Activated CD4-positive, alpha-beta T cell treated with anti-CD3 and anti-CD28 coated beads for 36 hours (primary cell): ENCODE results near the gene OBP2B. TPM values are rescaled to one million over a fixed set of nuclear protein-coding genes. Genes with fewer than 3 reads are reported as not detected.
"Not testable (repeated sequence)": the region's sequence is repeated elsewhere in the genome, so short reads cannot be mapped to it uniquely, and the experiment has no call there.

Experiments
- ATAC-seq: fragments of 200-7000 bp; cut with Tn5 transposase; one replicate; pipeline ENCODE4 v1.10.0; 2021; ENCODE audit warnings: mild to moderate bottlenecking, moderate library complexity
- CTCF ChIA-PET: fragments of 350-600 bp; sonication (Branson Sonifier 250); formaldehyde crosslinking; loops from one replicate; lab custom pipeline; 2021; ENCODE audit warnings: antibody characterized with exemption; lab: Charles Lee
- POLR2A ChIA-PET: fragments of 350-600 bp; sonication (Branson Sonifier 250); formaldehyde crosslinking; loops from one replicate; lab custom pipeline; 2021; ENCODE audit warnings: antibody characterized with exemption, inconsistent platforms; lab: Charles Lee
- DNase-seq: peaks from one replicate; pipeline ENCODE4 v3.0.0-alpha.2; 2020
- H3K27ac Mint-ChIP-seq: one replicate; pipeline ENCODE4 v1.8.0; 2021; ENCODE audit warnings: mixed read lengths
- H3K27me3 Mint-ChIP-seq: one replicate; pipeline ENCODE4 v1.8.0; 2021; ENCODE audit warnings: mixed read lengths
- H3K36me3 Mint-ChIP-seq: one replicate; pipeline ENCODE4 v1.8.0; 2021; ENCODE audit warnings: low read depth, mixed read lengths
- H3K4me1 Mint-ChIP-seq: one replicate; pipeline ENCODE4 v1.8.0; 2021; ENCODE audit warnings: mixed read lengths
- H3K4me3 Mint-ChIP-seq: one replicate; pipeline ENCODE4 v1.8.0; 2021; ENCODE audit warnings: mild to moderate bottlenecking, moderate library complexity, mixed read lengths
- H3K9me3 Mint-ChIP-seq: one replicate; pipeline ENCODE4 v1.8.0; 2021; ENCODE audit warnings: low read depth, mixed read lengths
- intact Hi-C, 2 experiments: fragments of 100-400 bp; cut with DNase I in 1 of 2; cut with micrococcal nuclease in 1 of 2; formaldehyde crosslinking; loops; one replicate each; pipeline versions ENCODE4 v1.14.2 to v1.15.1; 2022 to 2024; cut with DNase I, micrococcal nuclease
- total RNA-seq, 2 experiments: library from RNA; stranded (reverse); gene quantifications; one replicate each; pipeline ENCODE4 v1.2.3, GENCODE V29; 2021

The OBP2B gene
- total RNA-seq, 2 experiments from 2014 or later: not detected

GRCh38 chr9:133205996-133206931 lies 2.8 kb downstream of the OBP2B start:
- no peak for ATAC-seq
- no peaks in the 10 kb centered on the region for H3K9me3 Mint-ChIP-seq

GRCh38 chr9:133205481-133205887 lies 3.6 kb downstream of the OBP2B start:
- DNase-seq, CTCF ChIA-PET, ATAC-seq, POLR2A ChIA-PET, H3K27ac Mint-ChIP-seq, H3K4me1 Mint-ChIP-seq, H3K4me3 Mint-ChIP-seq, H3K9me3 Mint-ChIP-seq, H3K36me3 Mint-ChIP-seq: not testable (repeated sequence)
- intact Hi-C loops: loop anchor here in 1 of 2 experiments (10.0 kb wide), 1 partner anchor 491 kb away; no protein-coding TSS in a partner anchor
- H3K27me3 Mint-ChIP-seq: peaks cover 13% of the 10 kb centered on the region

More at GRCh38 chr9:133205996-133206931, 2.8 kb downstream of the OBP2B start:
- Mint-ChIP-seq H3K27me3 (peaks cover 14% of the 10 kb centered on the region), H3K27ac (no peak overlapping the region), H3K4me1 (no peaks in the 10 kb centered on the region), H3K36me3 (no peaks in the 10 kb centered on the region), H3K4me3 (no peak overlapping the region)
- intact Hi-C loops: loop anchor here in 1 of 2 experiments (10.0 kb wide), 1 partner anchor 491 kb away; no protein-coding TSS in a partner anchor
- no peak for DNase-seq
- POLR2A ChIA-PET: no interaction called here
- CTCF ChIA-PET: interaction anchor here (0.9 kb wide), 1 partner anchor 33 kb away, joined by 3 read pairs; no protein-coding TSS in a partner anchor

- no peak overlapping the region for H3K4me3 Mint-ChIP-seq
- intact Hi-C loops: loop anchor here in 1 of 2 experiments (10.0 kb wide), 1 partner anchor 490 kb away; no protein-coding TSS in a partner anchor
- peaks cover 2% of the 10 kb centered on the region for H3K36me3 Mint-ChIP-seq
- peaks cover 10% of the 10 kb centered on the region for H3K27me3 Mint-ChIP-seq
- DNase-seq (no peak), ATAC-seq (no peak)
- POLR2A ChIA-PET: no interaction called here
- H3K27ac Mint-ChIP-seq: no peak overlapping the region
- CTCF ChIA-PET: interaction anchor here (0.6 kb wide), 1 partner anchor 8 kb away, joined by 3 read pairs; no protein-coding TSS in a partner anchor
- peaks cover 2% of the 10 kb centered on the region for H3K9me3 Mint-ChIP-seq
- peaks cover 6% of the 10 kb centered on the region for H3K4me1 Mint-ChIP-seq
Observed at GRCh38 chr9:133204993-133205336, 4.1 kb downstream of the OBP2B start.

DNA sequence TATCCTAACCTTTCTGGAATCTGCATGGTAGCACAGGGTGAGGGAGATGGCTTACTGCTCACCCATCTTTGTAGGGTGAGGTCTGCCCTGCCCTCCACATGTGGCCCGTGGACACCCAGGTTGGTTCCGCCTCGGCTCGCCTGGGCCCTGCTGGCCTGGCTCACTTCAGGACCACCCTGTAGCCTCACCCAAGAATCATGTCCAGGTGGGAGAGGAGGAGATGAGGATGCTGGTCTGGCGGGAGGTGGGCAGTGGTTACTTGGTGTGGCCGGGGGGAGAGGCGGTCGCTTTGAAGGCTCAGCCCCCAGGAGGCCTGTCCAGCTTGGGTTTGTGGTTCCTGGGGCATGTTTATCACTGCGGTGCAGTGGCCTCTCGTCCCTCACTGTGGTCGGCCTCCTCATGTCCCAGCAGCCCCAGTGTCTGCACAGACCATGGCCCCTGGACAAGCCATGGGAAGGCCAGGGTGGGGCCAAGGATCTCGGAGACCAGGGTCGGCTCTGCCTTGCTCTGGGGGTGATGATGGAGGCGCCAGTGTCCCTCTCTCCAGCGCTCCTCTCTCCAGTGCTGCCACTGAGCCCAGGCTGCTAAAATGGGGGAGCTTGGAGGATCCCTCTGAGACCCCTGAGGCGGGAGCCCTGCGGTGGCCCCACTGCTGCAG lies 4.6 kb downstream of the OBP2B start:
- POLR2A ChIA-PET: no interaction called here

DNA sequence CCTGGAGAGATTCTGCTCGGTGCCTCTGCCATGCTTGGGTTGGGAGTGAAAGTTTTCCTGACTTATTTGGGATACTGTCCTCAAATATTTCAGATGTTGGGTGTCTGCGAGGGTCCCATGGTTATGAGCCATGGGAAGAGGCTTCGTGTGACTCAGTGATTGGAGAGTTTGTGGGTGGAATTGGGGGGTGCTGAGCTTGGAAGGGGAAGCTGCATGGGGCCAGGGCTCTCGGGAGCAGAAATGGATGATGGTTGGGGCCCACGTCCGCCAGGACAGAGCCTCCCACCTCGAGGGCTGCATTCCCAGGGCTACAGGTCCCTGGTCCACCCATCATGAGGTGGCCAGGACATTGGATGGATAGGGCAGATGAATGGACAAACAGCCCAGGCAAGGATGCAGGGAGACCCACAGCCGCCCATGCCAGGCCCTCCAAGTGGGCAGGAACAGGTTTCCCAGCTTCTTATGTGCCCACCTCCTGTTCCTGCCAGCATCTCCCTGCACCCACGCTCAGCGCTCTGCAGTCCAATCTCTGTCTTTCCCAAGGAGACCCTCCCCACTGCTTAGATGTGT lies 5.5 kb downstream of the OBP2B start:
- ATAC-seq: no peak
- intact Hi-C loops: loop anchor here in 1 of 2 experiments (10.0 kb wide), 1 partner anchor 489 kb away; no protein-coding TSS in a partner anchor
- Mint-ChIP-seq H3K36me3 (peaks cover 2% of the 10 kb centered on the region), H3K27ac (no peak overlapping the region), H3K9me3 (peaks cover 2% of the 10 kb centered on the region), H3K4me1 (peaks cover 10% of the 10 kb centered on the region), H3K4me3 (no peak overlapping the region), H3K27me3 (peaks cover 12% of the 10 kb centered on the region)
- DNase-seq: no peak
- CTCF ChIA-PET: no interaction called here
- POLR2A ChIA-PET: no interaction called here

More for the DNA sequence above, 4.6 kb downstream of the OBP2B start:
- Mint-ChIP-seq H3K27me3 (peaks cover 8% of the 10 kb centered on the region), H3K9me3 (peaks cover 2% of the 10 kb centered on the region), H3K4me3 (no peak overlapping the region), H3K4me1 (peaks cover 6% of the 10 kb centered on the region), H3K36me3 (peaks cover 2% of the 10 kb centered on the region), H3K27ac (no peak overlapping the region)
- CTCF ChIA-PET: interaction anchor here (0.6 kb wide), 1 partner anchor 9 kb away, joined by 3 read pairs; no protein-coding TSS in a partner anchor
- ATAC-seq (no peak), DNase-seq (no peak)
- intact Hi-C loops: loop anchor here in 1 of 2 experiments (10.0 kb wide), 1 partner anchor 490 kb away; no protein-coding TSS in a partner anchor

DNA sequence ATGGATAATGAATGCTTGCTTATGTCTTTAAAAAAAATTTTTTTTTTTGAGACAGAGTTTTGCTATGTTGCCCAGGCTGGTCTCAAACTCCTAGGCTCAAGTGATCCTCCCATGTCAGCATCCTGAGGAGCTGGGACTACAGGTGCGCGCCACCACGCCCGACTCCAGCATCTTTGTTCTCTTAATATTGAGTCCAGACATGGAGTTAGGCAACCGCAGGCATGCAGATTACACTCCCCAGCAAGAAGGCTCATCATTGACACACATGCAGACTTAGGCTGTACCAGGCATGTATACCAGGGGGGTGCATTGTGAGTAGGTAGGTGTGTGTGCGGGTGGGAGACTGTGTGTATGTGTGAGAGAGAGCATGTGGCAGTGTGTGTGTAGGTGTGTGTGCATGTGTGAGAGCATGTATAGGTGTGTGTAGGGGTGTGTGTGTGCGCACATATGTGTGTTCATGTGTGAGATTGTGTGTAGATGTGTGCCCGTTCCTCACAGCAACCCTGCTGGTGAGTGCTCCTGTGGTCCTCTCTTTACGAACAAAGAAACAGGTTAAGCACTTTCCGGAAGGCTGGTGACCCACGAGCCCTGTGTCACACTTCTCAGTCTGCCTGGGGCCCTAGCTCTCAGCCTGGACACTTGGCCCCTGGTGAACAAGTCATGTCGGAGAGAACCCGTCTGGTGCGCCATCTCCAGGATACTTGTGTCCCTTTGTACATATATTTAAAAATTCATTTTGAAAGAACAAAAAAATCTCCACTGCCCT lies 6.2 kb downstream of the OBP2B start:
- H3K27ac Mint-ChIP-seq: no peak overlapping the region
- DNase-seq (no peak), ATAC-seq (no peak)
- ChIA-PET POLR2A (no interaction called here), CTCF (interaction anchor here (0.7 to 0.8 kb wide), 2 partner anchors 13 to 181 kb away, joined by 3 read pairs; no protein-coding TSS in a partner anchor)
- intact Hi-C loops: loop anchor here in 1 of 2 experiments (10.0 kb wide), 1 partner anchor 488 kb away; no protein-coding TSS in a partner anchor
- peaks cover 12% of the 10 kb centered on the region for H3K27me3 Mint-ChIP-seq
- H3K9me3 Mint-ChIP-seq: peaks cover 2% of the 10 kb centered on the region
- peaks cover 2% of the 10 kb centered on the region for H3K36me3 Mint-ChIP-seq
- H3K4me3 Mint-ChIP-seq: no peak overlapping the region
- H3K4me1 Mint-ChIP-seq: peaks cover 10% of the 10 kb centered on the region

GRCh38 chr9:133202145-133202513 lies 6.9 kb downstream of the OBP2B start:
- no peak for DNase-seq
- peaks cover 2% of the 10 kb centered on the region for H3K9me3 Mint-ChIP-seq

DNA sequence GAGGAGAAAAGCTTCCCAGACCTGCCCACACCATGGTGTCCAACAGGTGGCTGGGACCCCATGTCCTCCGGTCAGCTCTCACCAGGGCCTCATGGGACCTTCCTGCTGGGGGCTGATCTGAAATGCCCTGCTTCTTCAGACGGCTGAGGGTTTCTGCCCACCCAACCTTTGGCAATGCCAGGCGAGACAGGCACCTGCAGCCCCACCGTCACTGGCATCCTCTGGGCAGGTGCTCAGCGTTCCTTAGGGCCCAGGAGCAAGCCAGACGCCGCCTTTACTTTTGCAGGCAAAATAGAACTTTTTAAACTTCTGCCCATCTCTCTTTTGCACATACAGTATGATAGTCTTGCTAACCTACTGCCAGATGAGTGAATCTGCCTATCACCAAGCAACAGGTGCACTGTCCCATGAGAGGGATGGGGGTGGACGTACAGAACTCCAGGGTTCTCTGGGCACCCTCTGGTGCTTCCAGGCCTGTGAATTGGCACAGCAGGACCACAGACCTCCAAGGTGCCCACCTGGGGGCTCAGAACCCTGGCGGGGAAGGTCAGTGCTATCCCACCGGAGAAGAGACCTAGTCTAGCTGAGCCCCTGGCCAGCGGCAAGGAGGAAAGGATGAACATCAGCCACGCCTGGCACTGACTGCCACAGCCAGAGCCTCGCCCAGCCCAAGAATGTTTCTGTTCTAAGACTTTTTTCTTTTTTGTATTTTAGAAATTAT lies 7.5 kb downstream of the OBP2B start:
- Mint-ChIP-seq H3K36me3 (peaks cover 2% of the 10 kb centered on the region), H3K4me1 (peaks cover 10% of the 10 kb centered on the region), H3K4me3 (no peak overlapping the region), H3K27me3 (peaks cover 12% of the 10 kb centered on the region), H3K27ac (no peak overlapping the region), H3K9me3 (peaks cover 2% of the 10 kb centered on the region)
- intact Hi-C loops: loop anchor here in 1 of 2 experiments (10.0 kb wide), 1 partner anchor 487 kb away; no protein-coding TSS in a partner anchor
- no peak for DNase-seq
- ChIA-PET POLR2A (no interaction called here), CTCF (interaction anchor here (0.5 to 2.3 kb wide), 6 partner anchors 12 to 180 kb away, joined by 3 to 7 read pairs (median 3); no protein-coding TSS in a partner anchor)
- no peak for ATAC-seq

More at GRCh38 chr9:133202145-133202513, 6.9 kb downstream of the OBP2B start:
- POLR2A ChIA-PET: no interaction called here
- CTCF ChIA-PET: interaction anchor here (0.7 to 1.1 kb wide), 3 partner anchors 13 to 180 kb away, joined by 3 read pairs; no protein-coding TSS in a partner anchor
- Mint-ChIP-seq H3K36me3 (peaks cover 2% of the 10 kb centered on the region), H3K4me3 (no peak overlapping the region), H3K27me3 (peaks cover 12% of the 10 kb centered on the region), H3K27ac (no peak overlapping the region), H3K4me1 (peaks cover 10% of the 10 kb centered on the region)
- intact Hi-C loops: loop anchor here in 1 of 2 experiments (10.0 kb wide), 1 partner anchor 487 kb away; no protein-coding TSS in a partner anchor
- ATAC-seq: no peak

DNA sequence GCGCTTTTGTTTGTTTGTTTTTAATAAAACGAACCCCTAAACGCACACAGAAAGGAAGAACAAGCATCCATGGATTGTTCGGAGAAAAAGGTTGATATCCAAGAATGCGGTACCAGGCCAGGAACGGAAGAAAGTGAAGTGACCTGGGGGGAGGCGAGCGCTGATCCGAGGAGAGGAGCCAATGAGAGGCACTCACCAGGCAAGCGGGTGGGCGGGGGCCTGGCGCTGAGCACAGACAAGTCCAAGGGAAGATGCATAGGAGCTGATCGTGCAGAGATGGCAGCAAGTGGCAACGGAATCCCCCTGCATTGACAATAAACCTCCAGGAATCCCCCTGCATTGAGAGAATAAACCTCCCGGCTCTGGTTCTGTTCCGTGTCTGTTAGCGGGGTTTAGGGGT lies 8.4 kb downstream of the OBP2B start:
- peaks cover 12% of the 10 kb centered on the region for H3K27me3 Mint-ChIP-seq
- intact Hi-C loops: loop anchor here in 1 of 2 experiments (10.0 kb wide), 1 partner anchor 486 kb away; no protein-coding TSS in a partner anchor
- no peak overlapping the region for H3K27ac Mint-ChIP-seq
- ATAC-seq (no peak), DNase-seq (no peak)
- ChIA-PET CTCF (interaction anchor here (0.5 to 2.6 kb wide), 6 partner anchors 13 to 135 kb away, joined by 3 to 12 read pairs (median 6); no protein-coding TSS in a partner anchor), POLR2A (interaction anchor here (0.6 kb wide), 1 partner anchor 134 kb away, joined by 3 read pairs; no protein-coding TSS in a partner anchor)
- no peak overlapping the region for H3K4me3 Mint-ChIP-seq
- peaks cover 10% of the 10 kb centered on the region for H3K4me1 Mint-ChIP-seq
- peaks cover 2% of the 10 kb centered on the region for H3K9me3 Mint-ChIP-seq
- H3K36me3 Mint-ChIP-seq: peaks cover 2% of the 10 kb centered on the region
